Lung (tissue), 12 donors: ENCODE results near the gene EYA4. TPM values are rescaled to one million over a fixed set of nuclear protein-coding genes. Genes with fewer than 3 reads are reported as not detected.
A peak's percentile ranks its signal among the peaks of the same experiment; 100 is the strongest.

ENCODE experiments used
- ATAC-seq: fragments of 200-7000 bp; cut with Tn5 transposase; one replicate; pipeline ENCODE4 v1.9.1; 2020; ENCODE audit warnings: moderate number of reproducible peaks; ENCODE audit not compliant: insufficient read depth, low FRiP score
- DNase-seq, 3 donors: peaks; one replicate each; pipeline ENCODE4 v3.0.0-alpha.2; 2013 to 2017
- H3K27ac ChIP-seq, 2 donors: one replicate each; pipeline ENCODE4 v1.5.1; 2013; ENCODE audit warnings: mild to moderate bottlenecking in 2 of 2, moderate library complexity in 2 of 2, control low read depth in 1 of 2, inconsistent platforms in 1 of 2, low read depth in 1 of 2, low read length in 1 of 2
- H3K27me3 ChIP-seq, 3 donors: one replicate each; pipeline ENCODE4 v1.5.1; 2013; ENCODE audit warnings: low read length in 2 of 3; ENCODE audit not compliant: control insufficient read depth in 3 of 3, insufficient read depth in 3 of 3
- H3K36me3 ChIP-seq, 4 donors: one replicate each; pipeline ENCODE4 v1.5.1; 2013; ENCODE audit warnings: low read length in 4 of 4, mild to moderate bottlenecking in 1 of 4, moderate library complexity in 1 of 4; ENCODE audit not compliant: control insufficient read depth in 4 of 4, insufficient read depth in 4 of 4
- H3K4me1 ChIP-seq, 5 donors: one replicate each; pipeline ENCODE4 v1.5.1; 2013; ENCODE audit warnings: low read length in 5 of 5, mild to moderate bottlenecking in 2 of 5, moderate library complexity in 1 of 5; ENCODE audit not compliant: control insufficient read depth in 5 of 5, insufficient read depth in 5 of 5
- H3K4me3 ChIP-seq: one replicate; pipeline ENCODE4 v1.5.1; 2013; ENCODE audit warnings: mild to moderate bottlenecking, control low read depth, moderate library complexity
- H3K9ac ChIP-seq, 2 donors: one replicate each; pipeline ENCODE4 v1.5.1; 2013; ENCODE audit warnings: low read length in 2 of 2, control low read depth in 1 of 2; ENCODE audit not compliant: insufficient read depth in 1 of 2
- H3K9me3 ChIP-seq, 4 donors: one replicate each; pipeline ENCODE4 v1.5.1; 2013; ENCODE audit warnings: low read length in 3 of 4, mild to moderate bottlenecking in 1 of 4, moderate library complexity in 1 of 4; ENCODE audit not compliant: control insufficient read depth in 4 of 4, insufficient read depth in 3 of 4
- WGBS, 2 donors: extraction: QIAGEN DNeasy Blood & Tissue Kit; methylation state at CpG; one replicate each; pipeline ENCODE4 v1.1.7; 2013; 5-methylcytosine and 5-hydroxymethylcytosine counted together
- polyA plus RNA-seq, 2 donors: library from polyadenylated mRNA; stranded (reverse); fragments of 200-250 nt; gene quantifications; one replicate each; pipeline ENCODE4 v1.2.1, GENCODE V29; 2013
- total RNA-seq, 2 donors: library from RNA; depleted of rRNA in 1 of 2; stranded (reverse); fragments of >200 nt in 1 of 2; gene quantifications; one replicate each; pipeline ENCODE4 v1.2.1, GENCODE V29; 2014 to 2021
- TF ChIP-seq, protein P1 (sequence below): IDR thresholded peaks from 2 replicates; pipeline ENCODE4 v1.5.1; 2012; ENCODE audit warnings: mild to moderate bottlenecking; ENCODE audit errors: control extremely low read depth, extremely low read depth
- donor health status: control.
- donor health status: control.
- donor health status: Bipolar disorder and iron deficiency.
- donor health status: healthy.
- donor health status: DM: yes; HTN: yes; CAD: no.

The EYA4 gene
- total and polyA plus RNA-seq, 4 donors = 0.49 to 7.4 (median 2.2) TPM

DNA sequence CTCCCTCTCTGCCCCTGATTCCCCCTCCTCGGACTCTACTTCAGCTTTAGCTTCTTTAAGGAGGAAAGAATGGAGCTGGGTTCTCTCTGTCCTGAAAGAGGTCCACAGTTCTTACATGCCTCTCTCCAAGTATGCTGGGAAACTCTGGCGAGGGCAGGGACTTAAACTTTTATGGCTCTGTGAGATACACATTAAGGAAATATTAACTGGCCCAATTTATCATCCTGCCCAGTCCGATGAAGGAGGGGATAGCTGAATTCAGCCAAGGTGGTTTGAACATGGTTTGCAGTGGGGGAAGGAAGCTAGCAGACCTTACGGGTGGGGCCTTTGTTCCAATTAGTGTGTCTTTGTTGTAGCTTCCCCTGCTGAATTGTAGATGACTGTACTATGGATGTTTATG is 121.7 kb downstream of the EYA4 start:
- WGBS, 2 donors = 73 to 76% methylated on average over 4 of the region's 4 CpGs
- H3K9me3 ChIP-seq = no peaks in the 10 kb centered on the region
- no peak overlapping the region for H3K27ac ChIP-seq
- no peak overlapping the region for H3K4me3 ChIP-seq
- H3K9ac ChIP-seq = no peak overlapping the region
- TF ChIP-seq, protein P1, sequence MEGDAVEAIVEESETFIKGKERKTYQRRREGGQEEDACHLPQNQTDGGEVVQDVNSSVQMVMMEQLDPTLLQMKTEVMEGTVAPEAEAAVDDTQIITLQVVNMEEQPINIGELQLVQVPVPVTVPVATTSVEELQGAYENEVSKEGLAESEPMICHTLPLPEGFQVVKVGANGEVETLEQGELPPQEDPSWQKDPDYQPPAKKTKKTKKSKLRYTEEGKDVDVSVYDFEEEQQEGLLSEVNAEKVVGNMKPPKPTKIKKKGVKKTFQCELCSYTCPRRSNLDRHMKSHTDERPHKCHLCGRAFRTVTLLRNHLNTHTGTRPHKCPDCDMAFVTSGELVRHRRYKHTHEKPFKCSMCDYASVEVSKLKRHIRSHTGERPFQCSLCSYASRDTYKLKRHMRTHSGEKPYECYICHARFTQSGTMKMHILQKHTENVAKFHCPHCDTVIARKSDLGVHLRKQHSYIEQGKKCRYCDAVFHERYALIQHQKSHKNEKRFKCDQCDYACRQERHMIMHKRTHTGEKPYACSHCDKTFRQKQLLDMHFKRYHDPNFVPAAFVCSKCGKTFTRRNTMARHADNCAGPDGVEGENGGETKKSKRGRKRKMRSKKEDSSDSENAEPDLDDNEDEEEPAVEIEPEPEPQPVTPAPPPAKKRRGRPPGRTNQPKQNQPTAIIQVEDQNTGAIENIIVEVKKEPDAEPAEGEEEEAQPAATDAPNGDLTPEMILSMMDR = no peak
- H3K27me3 ChIP-seq = no peaks in the 10 kb centered on the region
- H3K4me1 ChIP-seq = no peaks in the 10 kb centered on the region
- no peaks in the 10 kb centered on the region for H3K36me3 ChIP-seq
- no peak for DNase-seq
- ATAC-seq = no peak

DNA sequence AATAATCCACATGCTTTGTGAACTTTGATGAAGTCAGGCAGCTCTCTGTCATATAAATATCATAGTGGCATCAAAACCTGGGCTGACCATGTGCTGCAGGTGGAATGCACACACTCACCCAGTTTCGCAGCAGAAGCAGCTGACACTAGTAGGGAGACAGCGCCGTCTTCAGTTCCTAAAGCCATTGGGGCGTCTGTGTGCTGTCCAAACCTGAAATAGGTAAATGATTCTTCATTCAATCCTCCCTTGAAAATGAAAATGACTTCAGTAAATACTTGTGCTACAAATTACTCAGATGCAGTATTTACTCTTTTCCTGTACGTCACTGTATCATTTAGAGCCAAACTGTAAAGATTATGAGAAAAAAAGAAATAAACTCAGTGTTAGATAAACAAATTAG is 127.5 kb downstream of the EYA4 start:
- DNase-seq (peak; percentile 13 to 49 (median 49)), ATAC-seq (no peak)
- Histone ChIP-seq H3K27ac (no peak overlapping the region), H3K9ac (peak overlapping the region in 1 of 2 donors; percentile 9), H3K4me1 (peaks cover 0 to 8% (median 0%) of the 10 kb centered on the region in 5 donors), H3K36me3 (no peaks in the 10 kb centered on the region), H3K27me3 (no peaks in the 10 kb centered on the region), H3K9me3 (no peaks in the 10 kb centered on the region), H3K4me3 (no peak overlapping the region)
- 63 to 77% methylated on average over 5 of the region's 5 CpGs for WGBS, 2 donors
- TF ChIP-seq, protein P1 = no peak

DNA sequence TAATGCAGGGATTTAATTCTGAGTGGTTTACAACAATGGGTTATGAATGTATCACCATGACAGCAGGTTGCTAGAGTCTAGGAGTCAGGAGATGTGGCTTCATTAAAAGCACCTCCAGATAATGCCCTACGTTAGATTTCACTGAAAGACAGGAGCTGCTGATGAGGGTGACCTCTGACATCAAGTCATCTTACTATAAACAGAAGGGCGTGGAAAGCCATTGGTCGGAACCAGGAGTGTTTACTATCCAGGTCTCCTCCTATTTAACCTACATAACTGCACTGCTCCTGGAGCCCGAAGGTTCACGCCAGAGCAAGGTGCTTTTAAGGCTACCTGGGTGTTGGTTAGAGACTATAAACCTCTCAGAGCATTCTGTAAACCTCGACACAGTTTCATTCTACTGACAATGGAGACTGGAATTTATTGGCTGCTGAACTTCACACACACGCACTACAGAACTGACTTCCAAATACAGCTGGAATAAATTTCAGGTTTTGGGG is 128.7 kb downstream of the EYA4 start:
- Histone ChIP-seq H3K9me3 (no peaks in the 10 kb centered on the region), H3K27ac (no peak overlapping the region), H3K9ac (no peak overlapping the region), H3K36me3 (no peaks in the 10 kb centered on the region), H3K4me1 (peaks cover 0 to 8% (median 0%) of the 10 kb centered on the region in 5 donors), H3K27me3 (no peaks in the 10 kb centered on the region), H3K4me3 (no peak overlapping the region)
- DNase-seq = no peak
- 67 to 77% methylated on average over 7 of the region's 7 CpGs for WGBS, 2 donors
- no peak for ATAC-seq
- TF ChIP-seq, protein P1 = no peak

DNA sequence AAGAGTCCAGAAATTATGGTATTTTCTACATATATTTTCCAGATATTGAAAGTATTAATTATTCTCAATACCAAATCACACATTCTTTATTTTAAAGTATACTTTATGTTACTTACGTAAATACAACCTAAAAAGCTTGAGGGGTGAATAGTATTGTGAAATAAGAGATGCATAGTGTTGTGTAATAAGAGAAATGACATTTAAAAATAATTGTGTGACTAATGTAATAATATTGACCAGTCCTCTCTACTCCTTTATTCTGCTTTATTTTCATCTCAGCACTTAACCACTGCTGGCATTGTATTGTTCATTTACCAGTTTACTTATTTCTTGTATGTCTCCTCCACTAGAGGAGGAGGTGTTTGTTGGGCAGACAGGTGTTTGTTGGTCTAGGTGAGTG is 135.6 kb downstream of the EYA4 start:
- no peak overlapping the region for H3K27ac ChIP-seq
- no peak overlapping the region for H3K4me3 ChIP-seq
- no peaks in the 10 kb centered on the region for H3K9me3 ChIP-seq
- H3K27me3 ChIP-seq = no peaks in the 10 kb centered on the region
- TF ChIP-seq, protein P1 = no peak
- WGBS, 2 donors = 68 to 75% methylated on average over 1 of the region's 1 CpG
- no peak for ATAC-seq
- no peak overlapping the region for H3K9ac ChIP-seq
- H3K4me1 ChIP-seq = peaks cover 0 to 2% (median 0%) of the 10 kb centered on the region in 5 donors
- no peak for DNase-seq
- no peaks in the 10 kb centered on the region for H3K36me3 ChIP-seq
